Upper lobe of left lung (tissue), 4 donors: Measurements from ENCODE around the gene SLC8B1.

ENCODE experiments used
- CTCF ChIP-seq, 6 experiments: fragments of 450-650 bp in 4 of 6; fragments of 200-600 bp in 2 of 6; sonication (generic) in 2 of 6; IDR thresholded peaks; one replicate each; pipeline ENCODE4 v1.5.1; 2016 to 2019; ENCODE audit warnings: antibody characterized with exemption in 6 of 6
- EP300 ChIP-seq, 4 donors: sonication (generic); formaldehyde crosslinking; IDR thresholded peaks; one replicate each; pipeline ENCODE4 v1.5.1; 2017; ENCODE audit warnings: antibody characterized with exemption in 4 of 4, control low read depth in 2 of 4
- POLR2A ChIP-seq, 4 donors: fragments of 450-650 bp; IDR thresholded peaks; one replicate each; pipeline ENCODE4 v1.5.1; 2016 to 2017; ENCODE audit warnings: antibody characterized with exemption in 4 of 4, mild to moderate bottlenecking in 2 of 4

GRCh38 chr12:113260636-113261300 lies 74.1 kb downstream of the SLC8B1 start:
- TF ChIP-seq CTCF (IDR thresholded peaks at IDR 0.05) (no peak), EP300 (IDR thresholded peaks at IDR 0.05) (no peak), POLR2A (IDR thresholded peaks at IDR 0.05) (no peak)
